Measurements from ENCODE around the gene COIL.
"Not testable (repeated sequence)": the region's sequence is repeated elsewhere in the genome, so short reads cannot be mapped to it uniquely, and the experiment has no call there.

The COIL gene

DNA sequence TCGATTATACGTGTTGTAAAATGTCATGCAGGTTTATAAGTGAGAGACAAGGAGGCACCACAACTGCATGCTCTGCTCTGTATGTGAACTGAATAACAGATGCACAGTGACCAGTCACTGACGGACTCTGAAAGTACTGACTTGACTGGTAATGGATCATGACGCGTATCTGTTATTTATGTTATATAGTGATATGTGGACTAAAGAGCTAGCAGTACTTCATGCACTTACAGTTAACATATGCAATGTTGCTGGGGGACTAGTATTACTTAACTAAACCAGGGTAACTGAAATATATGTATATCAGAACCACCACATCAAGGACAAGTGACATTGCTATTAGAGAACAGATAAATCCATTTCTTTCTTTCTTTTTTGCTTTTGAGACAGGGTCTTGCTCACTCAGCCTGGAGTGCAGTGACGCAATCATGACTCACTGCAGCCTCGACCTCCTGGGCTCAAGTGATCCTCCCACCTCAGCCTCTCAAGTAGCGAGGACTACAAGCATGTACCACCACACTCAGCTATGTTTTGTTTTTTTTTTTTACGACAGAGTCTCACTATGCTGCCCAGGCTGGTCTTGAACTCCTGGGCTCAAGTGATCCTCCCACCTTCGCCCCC, 17.2 kb downstream of the COIL start:
- TF ChIP-seq, protein P1, sequence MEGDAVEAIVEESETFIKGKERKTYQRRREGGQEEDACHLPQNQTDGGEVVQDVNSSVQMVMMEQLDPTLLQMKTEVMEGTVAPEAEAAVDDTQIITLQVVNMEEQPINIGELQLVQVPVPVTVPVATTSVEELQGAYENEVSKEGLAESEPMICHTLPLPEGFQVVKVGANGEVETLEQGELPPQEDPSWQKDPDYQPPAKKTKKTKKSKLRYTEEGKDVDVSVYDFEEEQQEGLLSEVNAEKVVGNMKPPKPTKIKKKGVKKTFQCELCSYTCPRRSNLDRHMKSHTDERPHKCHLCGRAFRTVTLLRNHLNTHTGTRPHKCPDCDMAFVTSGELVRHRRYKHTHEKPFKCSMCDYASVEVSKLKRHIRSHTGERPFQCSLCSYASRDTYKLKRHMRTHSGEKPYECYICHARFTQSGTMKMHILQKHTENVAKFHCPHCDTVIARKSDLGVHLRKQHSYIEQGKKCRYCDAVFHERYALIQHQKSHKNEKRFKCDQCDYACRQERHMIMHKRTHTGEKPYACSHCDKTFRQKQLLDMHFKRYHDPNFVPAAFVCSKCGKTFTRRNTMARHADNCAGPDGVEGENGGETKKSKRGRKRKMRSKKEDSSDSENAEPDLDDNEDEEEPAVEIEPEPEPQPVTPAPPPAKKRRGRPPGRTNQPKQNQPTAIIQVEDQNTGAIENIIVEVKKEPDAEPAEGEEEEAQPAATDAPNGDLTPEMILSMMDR (IDR thresholded peaks at IDR 0.05; ENCODE audit: extremely low read depth, missing control alignments), result no peak
- no peak for DNase-seq (ENCODE audit: low spot score)

DNA sequence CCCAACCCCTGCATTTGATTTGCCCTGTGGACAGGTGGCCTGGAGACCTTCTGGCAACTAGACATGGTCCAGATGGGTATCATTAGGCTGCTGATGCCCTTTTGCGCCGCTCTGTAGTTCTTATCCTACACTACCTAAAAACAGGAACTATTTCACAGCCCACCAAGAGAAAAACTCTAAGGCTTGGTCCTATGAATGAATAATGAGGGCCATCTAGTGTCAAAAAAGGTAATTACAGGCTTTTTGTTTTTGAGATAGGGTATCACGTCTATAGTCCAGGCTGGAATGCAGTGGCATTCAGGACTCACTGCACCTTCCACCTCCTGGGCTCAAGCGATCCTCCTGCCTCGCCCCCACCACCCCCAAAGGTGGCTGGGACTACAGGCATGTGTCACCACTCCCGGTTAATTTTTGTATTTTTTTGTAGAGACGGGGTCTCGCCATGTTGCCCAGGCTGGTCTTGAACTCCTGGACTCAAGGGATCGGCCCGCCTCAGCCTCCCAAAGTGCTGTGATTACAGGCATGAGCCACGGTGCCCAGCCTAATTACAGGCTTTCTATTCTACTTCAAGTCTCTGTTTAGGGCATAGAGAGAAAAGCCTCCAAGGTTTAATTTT, 20.9 kb downstream of the COIL start:
- DNase-seq (ENCODE audit: low spot score), result peak; percentile 64
- TF ChIP-seq, protein P1 (IDR thresholded peaks at IDR 0.05; ENCODE audit: extremely low read depth, missing control alignments), result peak; percentile 41

DNA sequence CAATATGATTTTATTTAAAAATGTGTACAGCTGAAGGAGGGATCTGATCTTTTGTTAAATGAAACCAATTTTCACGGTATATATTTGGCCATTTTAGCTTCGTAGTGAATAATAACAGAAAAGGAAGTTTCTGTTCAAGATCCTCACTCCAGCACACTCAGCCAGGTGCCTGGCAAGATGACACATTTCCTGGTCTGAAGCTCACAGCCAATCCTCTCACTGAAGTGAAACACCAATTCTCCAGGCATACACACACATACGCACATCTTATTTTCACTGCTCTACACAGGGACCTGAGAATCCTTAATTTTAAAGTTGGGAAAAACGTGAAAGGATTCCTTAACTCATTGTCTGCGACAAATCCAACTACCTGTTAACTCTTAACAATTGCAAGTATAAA, 22.6 kb downstream of the COIL start:
- DNase-seq (ENCODE audit: low spot score), result not testable (repeated sequence)

DNA sequence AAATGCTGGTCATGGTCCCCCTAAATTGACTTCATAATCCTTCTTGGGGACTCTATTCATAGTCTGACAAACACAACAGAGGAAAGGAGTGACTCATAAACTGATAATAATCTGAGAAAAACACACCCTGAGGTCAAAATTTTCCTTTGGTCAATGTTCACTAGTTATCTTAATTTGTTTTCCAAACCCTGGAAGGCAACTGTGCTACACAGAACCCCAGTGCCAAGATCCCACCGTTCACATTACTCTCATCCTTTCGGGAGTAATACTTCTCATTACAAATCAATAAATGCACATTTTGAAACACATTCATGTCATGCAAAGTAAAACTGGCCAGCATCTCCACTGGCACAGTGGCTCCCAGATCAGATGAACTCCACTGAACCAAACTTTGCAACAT, 23.2 kb downstream of the COIL start:
- no peak for DNase-seq (ENCODE audit: low spot score)
- TF ChIP-seq, protein P1 (IDR thresholded peaks at IDR 0.05; ENCODE audit: extremely low read depth, missing control alignments), result no peak

DNA sequence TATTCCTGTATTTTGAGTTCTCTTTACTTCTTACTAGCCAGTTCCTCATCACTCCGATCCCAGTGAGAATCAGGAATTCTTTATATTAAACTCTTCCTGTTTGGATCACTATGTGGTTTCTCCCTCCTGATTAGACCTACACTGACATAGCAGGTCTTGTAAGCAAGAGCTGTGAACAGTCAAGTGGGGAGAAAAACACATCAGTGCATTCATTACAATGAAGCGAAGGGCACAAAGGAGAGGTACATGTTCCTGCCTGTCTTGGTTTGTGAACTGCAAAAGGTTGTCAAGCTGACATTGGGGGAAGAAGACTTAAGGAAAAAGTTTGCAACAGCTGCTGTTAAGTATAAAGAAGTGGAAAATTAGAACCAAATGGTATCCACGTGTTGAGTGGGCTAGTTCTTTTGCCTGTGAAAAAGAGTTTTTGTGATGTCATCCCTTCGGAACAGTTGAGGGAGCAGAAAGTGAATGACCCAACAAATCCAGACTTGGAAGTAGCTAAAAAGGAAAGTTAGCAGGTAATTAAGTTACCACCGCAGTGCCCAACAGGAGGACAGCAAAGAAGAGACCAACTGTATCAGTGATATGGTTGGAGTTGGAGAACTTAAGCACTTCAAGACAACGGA, 24.0 kb downstream of the COIL start:
- TF ChIP-seq, protein P1 (IDR thresholded peaks at IDR 0.05; ENCODE audit: extremely low read depth, missing control alignments), result no peak
- DNase-seq (ENCODE audit: low spot score), result no peak

DNA sequence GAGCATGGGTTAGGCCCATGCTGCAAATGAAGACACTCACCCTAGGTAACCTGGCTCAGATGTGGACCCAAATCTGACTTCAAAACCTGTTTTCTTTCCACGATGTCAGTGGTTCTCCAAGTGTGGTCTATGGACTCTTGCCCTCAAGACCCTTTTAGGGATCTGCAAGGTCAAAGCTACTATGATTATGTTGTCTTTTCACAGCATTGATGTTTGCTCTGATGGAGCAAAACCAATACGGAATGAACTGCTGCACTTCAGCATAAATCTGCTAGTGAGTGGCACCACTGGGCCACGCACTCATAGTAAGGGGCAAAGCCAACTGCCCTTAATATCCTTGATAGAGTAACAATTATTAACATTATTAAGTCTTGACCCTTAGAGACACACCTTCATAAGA, 25.4 kb downstream of the COIL start:
- TF ChIP-seq, protein P1 (IDR thresholded peaks at IDR 0.05; ENCODE audit: extremely low read depth, missing control alignments), result no peak
- no peak for DNase-seq (ENCODE audit: low spot score)

DNA sequence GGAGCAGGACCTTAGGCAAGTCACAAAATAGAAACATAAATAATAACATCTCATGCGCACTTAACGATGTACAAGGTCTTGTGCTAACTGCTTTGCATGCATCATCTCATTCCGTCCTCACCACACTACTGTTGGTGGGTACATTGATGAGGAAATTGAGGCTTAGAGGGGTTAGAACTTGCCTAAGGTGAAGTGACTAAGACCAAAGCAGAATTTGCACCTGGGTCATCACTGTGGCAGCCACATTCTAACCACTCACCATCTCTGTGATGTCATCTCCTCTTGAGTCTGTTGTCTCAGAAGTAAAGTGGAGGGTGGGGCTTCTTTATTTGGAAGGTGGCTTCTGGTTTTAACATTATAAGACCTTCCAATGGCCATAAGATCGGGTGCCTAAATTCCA, 26.6 kb downstream of the COIL start:
- DNase-seq (ENCODE audit: low spot score), result no peak
- TF ChIP-seq, protein P1 (IDR thresholded peaks at IDR 0.05; ENCODE audit: extremely low read depth, missing control alignments), result no peak
